ENCODE measurements around the gene ONECUT2.

DNA sequence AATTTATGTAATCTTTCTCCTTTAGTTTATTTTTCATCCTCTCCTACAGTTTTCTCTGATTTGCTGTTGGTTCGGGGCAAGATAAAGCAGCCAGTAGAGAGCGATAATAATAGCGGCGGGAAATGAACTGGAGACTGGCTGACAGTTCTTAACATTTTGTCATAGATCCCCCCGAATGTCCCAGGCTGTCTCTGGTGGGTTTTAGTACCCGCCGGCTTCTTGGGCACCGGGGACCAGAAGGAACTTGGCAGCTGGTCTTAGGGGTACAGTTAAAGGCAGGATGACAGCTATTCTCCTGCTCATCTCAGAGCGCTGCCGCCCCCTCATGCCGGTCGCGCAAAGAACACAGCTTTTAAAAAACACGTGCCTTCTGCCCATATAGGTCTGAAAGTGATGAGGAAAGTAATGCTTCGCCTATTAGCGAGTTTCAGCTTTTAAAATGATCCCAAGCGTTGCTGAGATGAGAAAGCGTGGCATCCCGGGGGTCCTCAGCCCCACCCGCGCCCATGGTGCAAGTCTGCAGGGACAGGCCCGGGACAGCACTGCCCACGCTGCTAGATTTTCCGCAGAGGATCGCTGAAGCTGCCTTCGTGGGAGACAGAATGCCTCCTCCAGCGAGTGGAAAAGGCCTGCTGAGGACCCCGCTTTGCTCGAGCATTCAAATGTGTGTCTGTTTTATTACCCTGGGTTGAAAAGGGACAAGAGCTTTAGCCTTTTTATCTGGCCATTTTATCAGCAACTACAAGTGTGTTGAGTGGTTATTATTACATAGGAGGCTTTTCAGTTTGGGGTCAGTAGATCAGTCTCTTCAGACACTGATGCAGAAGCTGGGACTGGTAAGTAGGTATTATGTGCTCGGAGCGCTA, 3.8 kb downstream of the ONECUT2 start:
- TF ChIP-seq, protein P1, sequence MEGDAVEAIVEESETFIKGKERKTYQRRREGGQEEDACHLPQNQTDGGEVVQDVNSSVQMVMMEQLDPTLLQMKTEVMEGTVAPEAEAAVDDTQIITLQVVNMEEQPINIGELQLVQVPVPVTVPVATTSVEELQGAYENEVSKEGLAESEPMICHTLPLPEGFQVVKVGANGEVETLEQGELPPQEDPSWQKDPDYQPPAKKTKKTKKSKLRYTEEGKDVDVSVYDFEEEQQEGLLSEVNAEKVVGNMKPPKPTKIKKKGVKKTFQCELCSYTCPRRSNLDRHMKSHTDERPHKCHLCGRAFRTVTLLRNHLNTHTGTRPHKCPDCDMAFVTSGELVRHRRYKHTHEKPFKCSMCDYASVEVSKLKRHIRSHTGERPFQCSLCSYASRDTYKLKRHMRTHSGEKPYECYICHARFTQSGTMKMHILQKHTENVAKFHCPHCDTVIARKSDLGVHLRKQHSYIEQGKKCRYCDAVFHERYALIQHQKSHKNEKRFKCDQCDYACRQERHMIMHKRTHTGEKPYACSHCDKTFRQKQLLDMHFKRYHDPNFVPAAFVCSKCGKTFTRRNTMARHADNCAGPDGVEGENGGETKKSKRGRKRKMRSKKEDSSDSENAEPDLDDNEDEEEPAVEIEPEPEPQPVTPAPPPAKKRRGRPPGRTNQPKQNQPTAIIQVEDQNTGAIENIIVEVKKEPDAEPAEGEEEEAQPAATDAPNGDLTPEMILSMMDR (conservative IDR thresholded peaks at IDR 0.05; ENCODE audit: low read depth in 2 of 2), result peak in 1 of 2 experiments; percentile 42; a peak in 2 of 4 replicates
- TF ChIP-seq, protein P2, sequence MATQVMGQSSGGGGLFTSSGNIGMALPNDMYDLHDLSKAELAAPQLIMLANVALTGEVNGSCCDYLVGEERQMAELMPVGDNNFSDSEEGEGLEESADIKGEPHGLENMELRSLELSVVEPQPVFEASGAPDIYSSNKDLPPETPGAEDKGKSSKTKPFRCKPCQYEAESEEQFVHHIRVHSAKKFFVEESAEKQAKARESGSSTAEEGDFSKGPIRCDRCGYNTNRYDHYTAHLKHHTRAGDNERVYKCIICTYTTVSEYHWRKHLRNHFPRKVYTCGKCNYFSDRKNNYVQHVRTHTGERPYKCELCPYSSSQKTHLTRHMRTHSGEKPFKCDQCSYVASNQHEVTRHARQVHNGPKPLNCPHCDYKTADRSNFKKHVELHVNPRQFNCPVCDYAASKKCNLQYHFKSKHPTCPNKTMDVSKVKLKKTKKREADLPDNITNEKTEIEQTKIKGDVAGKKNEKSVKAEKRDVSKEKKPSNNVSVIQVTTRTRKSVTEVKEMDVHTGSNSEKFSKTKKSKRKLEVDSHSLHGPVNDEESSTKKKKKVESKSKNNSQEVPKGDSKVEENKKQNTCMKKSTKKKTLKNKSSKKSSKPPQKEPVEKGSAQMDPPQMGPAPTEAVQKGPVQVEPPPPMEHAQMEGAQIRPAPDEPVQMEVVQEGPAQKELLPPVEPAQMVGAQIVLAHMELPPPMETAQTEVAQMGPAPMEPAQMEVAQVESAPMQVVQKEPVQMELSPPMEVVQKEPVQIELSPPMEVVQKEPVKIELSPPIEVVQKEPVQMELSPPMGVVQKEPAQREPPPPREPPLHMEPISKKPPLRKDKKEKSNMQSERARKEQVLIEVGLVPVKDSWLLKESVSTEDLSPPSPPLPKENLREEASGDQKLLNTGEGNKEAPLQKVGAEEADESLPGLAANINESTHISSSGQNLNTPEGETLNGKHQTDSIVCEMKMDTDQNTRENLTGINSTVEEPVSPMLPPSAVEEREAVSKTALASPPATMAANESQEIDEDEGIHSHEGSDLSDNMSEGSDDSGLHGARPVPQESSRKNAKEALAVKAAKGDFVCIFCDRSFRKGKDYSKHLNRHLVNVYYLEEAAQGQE (IDR thresholded peaks at IDR 0.05; ENCODE audit: unreplicated experiment), result no peak
- TF ChIP-seq EZH2phosphoT487 (IDR thresholded peaks at IDR 0.05; ENCODE audit: unreplicated experiment), result no peak
- no peak for TF ChIP-seq POLR2AphosphoS5 (IDR thresholded peaks at IDR 0.05; ENCODE audit: low read depth)
- TF ChIP-seq CREB1 (CRISPR knock-in tag; IDR thresholded peaks at IDR 0.05; ENCODE audit: low read depth), result no peak
- TF ChIP-seq JUNB (IDR thresholded peaks at IDR 0.05; ENCODE audit: unreplicated experiment), result no peak
- no peak for TF ChIP-seq STAT1 (IDR thresholded peaks at IDR 0.05; ENCODE audit: unreplicated experiment)
- TF ChIP-seq NANOG (IDR thresholded peaks at IDR 0.05; ENCODE audit: borderline replicate concordance), result no peak
- TF ChIP-seq, protein P3, sequence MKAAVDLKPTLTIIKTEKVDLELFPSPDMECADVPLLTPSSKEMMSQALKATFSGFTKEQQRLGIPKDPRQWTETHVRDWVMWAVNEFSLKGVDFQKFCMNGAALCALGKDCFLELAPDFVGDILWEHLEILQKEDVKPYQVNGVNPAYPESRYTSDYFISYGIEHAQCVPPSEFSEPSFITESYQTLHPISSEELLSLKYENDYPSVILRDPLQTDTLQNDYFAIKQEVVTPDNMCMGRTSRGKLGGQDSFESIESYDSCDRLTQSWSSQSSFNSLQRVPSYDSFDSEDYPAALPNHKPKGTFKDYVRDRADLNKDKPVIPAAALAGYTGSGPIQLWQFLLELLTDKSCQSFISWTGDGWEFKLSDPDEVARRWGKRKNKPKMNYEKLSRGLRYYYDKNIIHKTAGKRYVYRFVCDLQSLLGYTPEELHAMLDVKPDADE (IDR thresholded peaks at IDR 0.05), result no peak
- peak; percentile 91 for TF ChIP-seq EZH2 (IDR thresholded peaks at IDR 0.05; ENCODE audit: low read depth, unreplicated experiment)
- TF ChIP-seq ZNF114 (CRISPR knock-in tag; IDR thresholded peaks at IDR 0.05), result no peak
- TF ChIP-seq ZNF331 (CRISPR knock-in tag; IDR thresholded peaks at IDR 0.05; ENCODE audit: low read depth), result no peak
- TF ChIP-seq, protein P4, sequence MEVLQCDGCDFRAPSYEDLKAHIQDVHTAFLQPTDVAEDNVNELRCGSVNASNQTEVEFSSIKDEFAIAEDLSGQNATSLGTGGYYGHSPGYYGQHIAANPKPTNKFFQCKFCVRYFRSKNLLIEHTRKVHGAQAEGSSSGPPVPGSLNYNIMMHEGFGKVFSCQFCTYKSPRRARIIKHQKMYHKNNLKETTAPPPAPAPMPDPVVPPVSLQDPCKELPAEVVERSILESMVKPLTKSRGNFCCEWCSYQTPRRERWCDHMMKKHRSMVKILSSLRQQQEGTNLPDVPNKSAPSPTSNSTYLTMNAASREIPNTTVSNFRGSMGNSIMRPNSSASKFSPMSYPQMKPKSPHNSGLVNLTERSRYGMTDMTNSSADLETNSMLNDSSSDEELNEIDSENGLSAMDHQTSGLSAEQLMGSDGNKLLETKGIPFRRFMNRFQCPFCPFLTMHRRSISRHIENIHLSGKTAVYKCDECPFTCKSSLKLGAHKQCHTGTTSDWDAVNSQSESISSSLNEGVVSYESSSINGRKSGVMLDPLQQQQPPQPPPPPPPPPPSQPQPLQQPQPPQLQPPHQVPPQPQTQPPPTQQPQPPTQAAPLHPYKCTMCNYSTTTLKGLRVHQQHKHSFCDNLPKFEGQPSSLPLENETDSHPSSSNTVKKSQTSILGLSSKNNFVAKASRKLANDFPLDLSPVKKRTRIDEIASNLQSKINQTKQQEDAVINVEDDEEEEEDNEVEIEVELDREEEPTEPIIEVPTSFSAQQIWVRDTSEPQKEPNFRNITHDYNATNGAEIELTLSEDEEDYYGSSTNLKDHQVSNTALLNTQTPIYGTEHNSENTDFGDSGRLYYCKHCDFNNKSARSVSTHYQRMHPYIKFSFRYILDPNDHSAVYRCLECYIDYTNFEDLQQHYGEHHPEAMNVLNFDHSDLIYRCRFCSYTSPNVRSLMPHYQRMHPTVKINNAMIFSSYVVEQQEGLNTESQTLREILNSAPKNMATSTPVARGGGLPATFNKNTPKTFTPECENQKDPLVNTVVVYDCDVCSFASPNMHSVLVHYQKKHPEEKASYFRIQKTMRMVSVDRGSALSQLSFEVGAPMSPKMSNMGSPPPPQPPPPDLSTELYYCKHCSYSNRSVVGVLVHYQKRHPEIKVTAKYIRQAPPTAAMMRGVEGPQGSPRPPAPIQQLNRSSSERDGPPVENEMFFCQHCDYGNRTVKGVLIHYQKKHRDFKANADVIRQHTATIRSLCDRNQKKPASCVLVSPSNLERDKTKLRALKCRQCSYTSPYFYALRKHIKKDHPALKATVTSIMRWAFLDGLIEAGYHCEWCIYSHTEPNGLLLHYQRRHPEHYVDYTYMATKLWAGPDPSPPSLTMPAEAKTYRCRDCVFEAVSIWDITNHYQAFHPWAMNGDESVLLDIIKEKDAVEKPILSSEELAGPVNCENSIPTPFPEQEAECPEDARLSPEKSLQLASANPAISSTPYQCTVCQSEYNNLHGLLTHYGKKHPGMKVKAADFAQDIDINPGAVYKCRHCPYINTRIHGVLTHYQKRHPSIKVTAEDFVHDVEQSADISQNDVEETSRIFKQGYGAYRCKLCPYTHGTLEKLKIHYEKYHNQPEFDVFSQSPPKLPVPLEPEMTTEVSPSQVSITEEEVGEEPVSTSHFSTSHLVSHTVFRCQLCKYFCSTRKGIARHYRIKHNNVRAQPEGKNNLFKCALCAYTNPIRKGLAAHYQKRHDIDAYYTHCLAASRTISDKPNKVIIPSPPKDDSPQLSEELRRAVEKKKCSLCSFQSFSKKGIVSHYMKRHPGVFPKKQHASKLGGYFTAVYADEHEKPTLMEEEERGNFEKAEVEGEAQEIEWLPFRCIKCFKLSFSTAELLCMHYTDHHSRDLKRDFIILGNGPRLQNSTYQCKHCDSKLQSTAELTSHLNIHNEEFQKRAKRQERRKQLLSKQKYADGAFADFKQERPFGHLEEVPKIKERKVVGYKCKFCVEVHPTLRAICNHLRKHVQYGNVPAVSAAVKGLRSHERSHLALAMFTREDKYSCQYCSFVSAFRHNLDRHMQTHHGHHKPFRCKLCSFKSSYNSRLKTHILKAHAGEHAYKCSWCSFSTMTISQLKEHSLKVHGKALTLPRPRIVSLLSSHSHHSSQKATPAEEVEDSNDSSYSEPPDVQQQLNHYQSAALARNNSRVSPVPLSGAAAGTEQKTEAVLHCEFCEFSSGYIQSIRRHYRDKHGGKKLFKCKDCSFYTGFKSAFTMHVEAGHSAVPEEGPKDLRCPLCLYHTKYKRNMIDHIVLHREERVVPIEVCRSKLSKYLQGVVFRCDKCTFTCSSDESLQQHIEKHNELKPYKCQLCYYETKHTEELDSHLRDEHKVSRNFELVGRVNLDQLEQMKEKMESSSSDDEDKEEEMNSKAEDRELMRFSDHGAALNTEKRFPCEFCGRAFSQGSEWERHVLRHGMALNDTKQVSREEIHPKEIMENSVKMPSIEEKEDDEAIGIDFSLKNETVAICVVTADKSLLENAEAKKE (CRISPR knock-in tag; IDR thresholded peaks at IDR 0.05), result no peak
